Panc1 (cell line): ENCODE results near the gene ANK3.

Experiments
- SIN3A ChIP-seq: IDR thresholded peaks from 2 replicates; pipeline ENCODE4 v1.6.1; 2012; ENCODE audit warnings: low read depth, mild to moderate bottlenecking, low read length, moderate library complexity, borderline replicate concordance; ENCODE audit not compliant: insufficient read depth
- TF ChIP-seq, protein P1 (sequence below), 2 experiments: IDR thresholded peaks; 2 replicates each; pipeline ENCODE4 v1.6.1; 2011 to 2012; ENCODE audit warnings: low read depth in 2 of 2, control low read depth in 1 of 2, low read length in 1 of 2, mild to moderate bottlenecking in 1 of 2, moderate library complexity in 1 of 2; ENCODE audit not compliant: insufficient read depth in 1 of 2
- TF ChIP-seq, protein P2 (sequence below): fragments of 450-650 bp; IDR thresholded peaks from 2 replicates; pipeline ENCODE4 v1.5.1; 2017; ENCODE audit warnings: mild to moderate bottlenecking

DNA sequence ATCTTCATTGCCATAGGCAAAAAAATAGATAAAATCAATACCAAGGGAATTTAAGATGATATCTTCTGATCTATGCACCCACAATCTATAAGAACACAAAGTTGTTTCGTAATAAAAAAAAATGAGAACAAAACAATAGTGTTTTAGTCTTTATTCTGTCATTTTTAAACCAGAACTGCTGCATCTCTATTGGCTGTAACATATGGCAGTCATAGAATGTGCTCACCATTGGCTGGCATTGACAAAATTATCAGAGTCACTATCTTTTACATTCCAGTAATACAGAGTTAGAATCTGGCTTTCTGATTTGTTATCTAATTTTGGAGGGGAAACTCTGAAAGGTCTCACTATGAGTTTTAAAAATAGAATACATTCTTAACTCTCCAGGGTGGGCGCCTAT lies 344.7 kb downstream of the ANK3 start:
- TF ChIP-seq, protein P1, sequence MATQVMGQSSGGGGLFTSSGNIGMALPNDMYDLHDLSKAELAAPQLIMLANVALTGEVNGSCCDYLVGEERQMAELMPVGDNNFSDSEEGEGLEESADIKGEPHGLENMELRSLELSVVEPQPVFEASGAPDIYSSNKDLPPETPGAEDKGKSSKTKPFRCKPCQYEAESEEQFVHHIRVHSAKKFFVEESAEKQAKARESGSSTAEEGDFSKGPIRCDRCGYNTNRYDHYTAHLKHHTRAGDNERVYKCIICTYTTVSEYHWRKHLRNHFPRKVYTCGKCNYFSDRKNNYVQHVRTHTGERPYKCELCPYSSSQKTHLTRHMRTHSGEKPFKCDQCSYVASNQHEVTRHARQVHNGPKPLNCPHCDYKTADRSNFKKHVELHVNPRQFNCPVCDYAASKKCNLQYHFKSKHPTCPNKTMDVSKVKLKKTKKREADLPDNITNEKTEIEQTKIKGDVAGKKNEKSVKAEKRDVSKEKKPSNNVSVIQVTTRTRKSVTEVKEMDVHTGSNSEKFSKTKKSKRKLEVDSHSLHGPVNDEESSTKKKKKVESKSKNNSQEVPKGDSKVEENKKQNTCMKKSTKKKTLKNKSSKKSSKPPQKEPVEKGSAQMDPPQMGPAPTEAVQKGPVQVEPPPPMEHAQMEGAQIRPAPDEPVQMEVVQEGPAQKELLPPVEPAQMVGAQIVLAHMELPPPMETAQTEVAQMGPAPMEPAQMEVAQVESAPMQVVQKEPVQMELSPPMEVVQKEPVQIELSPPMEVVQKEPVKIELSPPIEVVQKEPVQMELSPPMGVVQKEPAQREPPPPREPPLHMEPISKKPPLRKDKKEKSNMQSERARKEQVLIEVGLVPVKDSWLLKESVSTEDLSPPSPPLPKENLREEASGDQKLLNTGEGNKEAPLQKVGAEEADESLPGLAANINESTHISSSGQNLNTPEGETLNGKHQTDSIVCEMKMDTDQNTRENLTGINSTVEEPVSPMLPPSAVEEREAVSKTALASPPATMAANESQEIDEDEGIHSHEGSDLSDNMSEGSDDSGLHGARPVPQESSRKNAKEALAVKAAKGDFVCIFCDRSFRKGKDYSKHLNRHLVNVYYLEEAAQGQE (IDR thresholded peaks at IDR 0.05; ENCODE audit: insufficient read depth in 1 of 2, low read depth in 2 of 2, low read length in 1 of 2) = no peak
- TF ChIP-seq, protein P2, sequence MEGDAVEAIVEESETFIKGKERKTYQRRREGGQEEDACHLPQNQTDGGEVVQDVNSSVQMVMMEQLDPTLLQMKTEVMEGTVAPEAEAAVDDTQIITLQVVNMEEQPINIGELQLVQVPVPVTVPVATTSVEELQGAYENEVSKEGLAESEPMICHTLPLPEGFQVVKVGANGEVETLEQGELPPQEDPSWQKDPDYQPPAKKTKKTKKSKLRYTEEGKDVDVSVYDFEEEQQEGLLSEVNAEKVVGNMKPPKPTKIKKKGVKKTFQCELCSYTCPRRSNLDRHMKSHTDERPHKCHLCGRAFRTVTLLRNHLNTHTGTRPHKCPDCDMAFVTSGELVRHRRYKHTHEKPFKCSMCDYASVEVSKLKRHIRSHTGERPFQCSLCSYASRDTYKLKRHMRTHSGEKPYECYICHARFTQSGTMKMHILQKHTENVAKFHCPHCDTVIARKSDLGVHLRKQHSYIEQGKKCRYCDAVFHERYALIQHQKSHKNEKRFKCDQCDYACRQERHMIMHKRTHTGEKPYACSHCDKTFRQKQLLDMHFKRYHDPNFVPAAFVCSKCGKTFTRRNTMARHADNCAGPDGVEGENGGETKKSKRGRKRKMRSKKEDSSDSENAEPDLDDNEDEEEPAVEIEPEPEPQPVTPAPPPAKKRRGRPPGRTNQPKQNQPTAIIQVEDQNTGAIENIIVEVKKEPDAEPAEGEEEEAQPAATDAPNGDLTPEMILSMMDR = no peak
- no peak for TF ChIP-seq SIN3A
